T-helper 1 cell treated with Interleukin-12 subunit alpha and Interleukin-12 subunit beta and Interleukin-4 antibody, amounts not matched to agents 30 μg/mL and 1 μg/mL, for 36 hours (primary cell): Measurements from ENCODE around the gene RNF182.

Experiments used
- H3K27ac Mint-ChIP-seq: one replicate; pipeline ENCODE4 v1.8.0; 2021; ENCODE audit warnings: mild to moderate bottlenecking, mixed read lengths
- H3K27me3 Mint-ChIP-seq: one replicate; pipeline ENCODE4 v1.8.0; 2021; ENCODE audit warnings: low read depth, mixed read lengths
- H3K36me3 Mint-ChIP-seq: one replicate; pipeline ENCODE4 v1.8.0; 2021; ENCODE audit warnings: low read depth, mixed read lengths
- H3K4me1 Mint-ChIP-seq: one replicate; pipeline ENCODE4 v1.8.0; 2021; ENCODE audit warnings: low read depth, mixed read lengths
- H3K4me3 Mint-ChIP-seq: one replicate; pipeline ENCODE4 v1.8.0; 2021; ENCODE audit warnings: mild to moderate bottlenecking, moderate library complexity, mixed read lengths
- H3K9me3 Mint-ChIP-seq: one replicate; pipeline ENCODE4 v1.8.0; 2021; ENCODE audit warnings: mixed read lengths

The RNF182 gene

DNA sequence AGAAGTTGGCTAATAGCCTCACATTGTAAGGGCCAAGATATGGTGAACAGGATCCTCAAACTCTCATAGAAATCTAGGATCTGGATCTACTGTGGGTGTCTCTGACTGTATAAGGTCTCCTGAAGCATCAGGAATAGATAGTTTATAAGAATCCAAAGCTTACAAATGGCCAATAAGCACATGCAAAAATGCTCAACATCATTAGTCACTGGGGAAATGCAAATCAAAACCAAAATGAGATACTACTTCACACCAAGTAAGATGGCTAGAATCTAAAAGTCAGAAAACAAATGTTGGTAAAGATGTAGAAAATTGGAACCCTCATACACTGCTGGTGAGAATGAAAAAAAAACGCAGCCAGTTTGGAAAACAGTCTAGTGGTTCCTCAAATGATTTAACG, 14.3 kb upstream of the RNF182 start:
- Mint-ChIP-seq H3K4me1 (no peaks in the 10 kb centered on the region), H3K27me3 (peaks cover 58% of the 10 kb centered on the region), H3K36me3 (no peaks in the 10 kb centered on the region), H3K4me3 (no peak overlapping the region), H3K9me3 (no peaks in the 10 kb centered on the region), H3K27ac (no peak overlapping the region)

GRCh38 chr6:13911337-13911736, 13.4 kb upstream of the RNF182 start:
- Mint-ChIP-seq H3K36me3 (no peaks in the 10 kb centered on the region), H3K4me3 (no peak overlapping the region), H3K27me3 (peaks cover 60% of the 10 kb centered on the region)

GRCh38 chr6:13913226-13914001, 11.3 kb upstream of the RNF182 start:
- H3K9me3 Mint-ChIP-seq = no peaks in the 10 kb centered on the region
- no peaks in the 10 kb centered on the region for H3K36me3 Mint-ChIP-seq
- H3K27ac Mint-ChIP-seq = no peak overlapping the region
- peaks cover 62% of the 10 kb centered on the region for H3K27me3 Mint-ChIP-seq
- no peak overlapping the region for H3K4me3 Mint-ChIP-seq
- H3K4me1 Mint-ChIP-seq = no peaks in the 10 kb centered on the region

More at GRCh38 chr6:13911337-13911736, 13.4 kb upstream of the RNF182 start:
- H3K9me3 Mint-ChIP-seq = no peaks in the 10 kb centered on the region
- H3K27ac Mint-ChIP-seq = no peak overlapping the region
- H3K4me1 Mint-ChIP-seq = no peaks in the 10 kb centered on the region

GRCh38 chr6:13914351-13914750, 10.4 kb upstream of the RNF182 start:
- Mint-ChIP-seq H3K36me3 (no peaks in the 10 kb centered on the region), H3K4me1 (no peaks in the 10 kb centered on the region), H3K27me3 (peaks cover 67% of the 10 kb centered on the region), H3K4me3 (no peak overlapping the region), H3K9me3 (no peaks in the 10 kb centered on the region), H3K27ac (no peak overlapping the region)

- Mint-ChIP-seq H3K36me3 (no peaks in the 10 kb centered on the region), H3K27ac (no peak overlapping the region), H3K4me1 (no peaks in the 10 kb centered on the region), H3K9me3 (no peaks in the 10 kb centered on the region), H3K4me3 (no peak overlapping the region), H3K27me3 (peaks cover 71% of the 10 kb centered on the region)
Observed at GRCh38 chr6:13915561-13916229, 9.1 kb upstream of the RNF182 start.

DNA sequence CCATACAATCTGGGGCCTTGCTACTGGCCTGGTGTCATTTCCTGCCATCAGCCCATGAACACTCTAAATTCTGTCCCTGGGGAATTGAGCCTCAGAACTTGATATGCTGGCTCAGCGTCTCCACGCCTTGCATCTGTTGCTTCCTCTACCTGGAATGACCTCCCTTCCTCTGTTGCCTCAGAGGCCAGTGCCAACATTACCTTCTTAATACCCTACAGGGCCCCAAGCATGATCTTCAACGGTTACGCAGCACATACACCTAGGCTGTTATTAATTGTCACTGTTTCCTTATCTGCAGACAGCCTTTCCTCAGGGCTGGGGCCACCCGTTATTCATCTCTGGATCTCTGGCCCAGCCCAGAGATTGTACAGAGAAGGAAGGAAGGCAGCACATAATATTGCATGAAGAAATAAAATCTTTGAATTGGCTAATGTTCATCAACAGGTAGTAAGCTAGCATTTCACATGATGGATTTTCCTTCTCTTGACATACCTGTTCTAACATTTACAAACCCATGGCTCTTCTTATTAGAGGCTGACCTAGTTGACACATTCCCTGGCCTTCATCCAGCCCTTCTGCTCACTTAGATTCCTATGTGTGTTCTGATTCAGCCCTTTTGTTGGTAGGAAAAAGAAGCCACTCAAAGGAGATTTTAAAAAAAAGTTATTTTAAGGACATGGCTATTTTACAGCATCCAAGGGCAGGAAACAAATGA, 8.4 kb upstream of the RNF182 start:
- Mint-ChIP-seq H3K27ac (no peak overlapping the region), H3K9me3 (no peaks in the 10 kb centered on the region), H3K4me3 (no peak overlapping the region), H3K36me3 (no peaks in the 10 kb centered on the region), H3K4me1 (no peaks in the 10 kb centered on the region), H3K27me3 (peaks cover 66% of the 10 kb centered on the region)

DNA sequence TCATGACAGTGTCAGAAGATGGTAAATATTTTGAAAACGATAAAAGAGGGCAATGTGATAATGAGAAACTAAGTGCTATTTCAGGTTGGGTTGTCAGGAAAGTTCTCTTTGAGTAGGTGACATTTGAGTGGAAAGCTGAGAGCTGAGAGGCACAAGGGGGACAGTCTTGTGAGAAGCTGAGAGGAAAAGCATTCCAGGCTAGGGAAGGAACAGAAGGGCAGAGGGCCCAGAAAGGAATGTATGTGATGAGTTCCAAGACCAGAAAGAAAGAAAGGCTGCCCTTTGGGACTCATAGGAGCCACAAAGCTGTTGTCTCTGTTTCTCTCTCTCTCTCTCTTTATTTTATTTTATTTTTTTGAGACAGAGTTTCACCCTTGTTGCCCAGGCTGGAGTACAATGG, 7.6 kb upstream of the RNF182 start:
- Mint-ChIP-seq H3K4me3 (no peak overlapping the region), H3K36me3 (no peaks in the 10 kb centered on the region), H3K9me3 (no peaks in the 10 kb centered on the region), H3K27me3 (peaks cover 59% of the 10 kb centered on the region), H3K4me1 (no peaks in the 10 kb centered on the region), H3K27ac (no peak overlapping the region)

- H3K36me3 Mint-ChIP-seq = no peaks in the 10 kb centered on the region
- no peak overlapping the region for H3K27ac Mint-ChIP-seq
- peaks cover 64% of the 10 kb centered on the region for H3K27me3 Mint-ChIP-seq
- no peak overlapping the region for H3K4me3 Mint-ChIP-seq
- H3K4me1 Mint-ChIP-seq = no peaks in the 10 kb centered on the region
- no peaks in the 10 kb centered on the region for H3K9me3 Mint-ChIP-seq
Observed at GRCh38 chr6:13918686-13919250, 6.0 kb upstream of the RNF182 start.

GRCh38 chr6:13919861-13920260, 4.9 kb upstream of the RNF182 start:
- Mint-ChIP-seq H3K9me3 (no peaks in the 10 kb centered on the region), H3K27me3 (peaks cover 66% of the 10 kb centered on the region), H3K4me1 (peaks cover 8% of the 10 kb centered on the region), H3K27ac (no peak overlapping the region), H3K36me3 (peaks cover 1% of the 10 kb centered on the region), H3K4me3 (no peak overlapping the region)

DNA sequence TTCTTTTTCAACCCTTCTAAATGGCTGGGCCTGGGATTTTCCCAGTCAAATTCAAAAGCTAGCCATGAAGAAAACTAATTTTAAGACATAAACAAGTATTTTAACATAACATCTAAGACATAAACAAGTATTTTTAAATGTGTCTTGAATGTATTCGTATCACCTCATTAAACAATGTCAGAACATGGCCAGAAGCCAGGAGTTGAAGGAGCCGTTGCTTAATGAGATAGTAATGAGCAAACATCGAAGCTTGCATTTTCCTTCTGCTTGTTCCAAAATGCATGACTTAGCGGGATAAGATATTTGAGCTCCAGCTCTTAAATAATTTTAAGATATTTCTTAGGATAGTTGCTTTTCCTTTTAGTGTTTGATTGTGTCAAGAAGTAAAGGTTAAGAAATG, 4.2 kb upstream of the RNF182 start:
- Mint-ChIP-seq H3K36me3 (peaks cover 1% of the 10 kb centered on the region), H3K9me3 (no peaks in the 10 kb centered on the region), H3K27me3 (peaks cover 67% of the 10 kb centered on the region), H3K27ac (no peak overlapping the region), H3K4me3 (no peak overlapping the region), H3K4me1 (peaks cover 10% of the 10 kb centered on the region)

DNA sequence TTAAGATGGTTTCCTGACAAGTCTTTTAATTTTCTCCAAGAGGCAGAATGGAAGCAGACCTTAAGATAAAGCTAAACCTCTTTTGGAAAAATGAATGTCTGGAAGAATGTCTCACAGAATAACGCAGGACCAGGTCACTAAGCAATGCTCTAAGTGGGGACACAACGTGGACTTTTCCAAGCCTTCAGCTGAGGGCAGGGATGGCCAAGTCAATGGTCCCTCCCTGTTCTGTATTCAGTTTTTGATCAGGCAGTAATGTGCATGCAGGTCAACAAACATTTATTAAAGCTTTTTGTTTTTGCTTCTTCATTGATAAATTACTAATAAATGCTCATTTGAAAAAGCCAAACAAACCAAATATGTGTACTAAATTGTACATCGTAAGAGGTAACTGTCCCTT, 2.0 kb upstream of the RNF182 start:
- Mint-ChIP-seq H3K27ac (no peak overlapping the region), H3K36me3 (peaks cover 1% of the 10 kb centered on the region), H3K4me1 (peaks cover 11% of the 10 kb centered on the region), H3K4me3 (no peak overlapping the region), H3K9me3 (no peaks in the 10 kb centered on the region), H3K27me3 (peaks cover 76% of the 10 kb centered on the region)

DNA sequence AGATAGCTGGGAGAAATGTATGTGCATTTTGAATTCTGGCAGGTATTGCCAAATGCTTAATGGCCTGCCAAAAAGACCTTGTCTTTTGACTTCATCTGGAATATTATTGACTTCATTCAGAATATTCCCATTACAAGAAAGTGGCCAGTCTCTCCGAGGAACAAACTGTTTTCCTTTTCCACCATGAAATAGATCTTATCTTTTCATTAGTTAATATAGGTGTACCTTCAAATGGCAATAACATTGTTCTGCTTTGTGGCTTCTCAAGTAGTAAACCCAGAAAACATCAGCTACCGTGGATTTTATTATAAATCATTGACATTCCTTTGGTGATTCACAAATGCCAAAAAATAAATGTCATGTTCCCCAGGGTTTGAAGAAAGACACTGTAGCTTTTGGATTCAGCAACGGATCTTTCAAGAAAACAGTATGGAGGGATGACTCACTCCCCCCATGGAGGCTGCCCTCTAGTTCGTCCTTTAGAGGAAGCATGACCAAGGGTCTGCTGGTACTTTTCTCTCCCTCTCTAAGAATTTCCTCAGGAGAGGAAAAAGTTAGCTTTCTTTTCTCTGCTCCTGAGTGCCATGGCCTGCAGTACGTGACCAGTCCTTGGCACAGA, 1.1 kb upstream of the RNF182 start:
- Mint-ChIP-seq H3K36me3 (peaks cover 1% of the 10 kb centered on the region), H3K27ac (no peak overlapping the region), H3K27me3 (peaks cover 75% of the 10 kb centered on the region), H3K4me1 (peaks cover 11% of the 10 kb centered on the region), H3K4me3 (peak overlapping the region; percentile 85), H3K9me3 (no peaks in the 10 kb centered on the region)

GRCh38 chr6:13924146-13924948, 405 bp upstream of the RNF182 start:
- no peaks in the 10 kb centered on the region for H3K9me3 Mint-ChIP-seq
- peaks cover 11% of the 10 kb centered on the region for H3K4me1 Mint-ChIP-seq
- H3K36me3 Mint-ChIP-seq = peaks cover 1% of the 10 kb centered on the region
- peaks cover 75% of the 10 kb centered on the region for H3K27me3 Mint-ChIP-seq
- peak overlapping the region; percentile 85 for H3K4me3 Mint-ChIP-seq
- peak overlapping the region; percentile 6 for H3K27ac Mint-ChIP-seq

DNA sequence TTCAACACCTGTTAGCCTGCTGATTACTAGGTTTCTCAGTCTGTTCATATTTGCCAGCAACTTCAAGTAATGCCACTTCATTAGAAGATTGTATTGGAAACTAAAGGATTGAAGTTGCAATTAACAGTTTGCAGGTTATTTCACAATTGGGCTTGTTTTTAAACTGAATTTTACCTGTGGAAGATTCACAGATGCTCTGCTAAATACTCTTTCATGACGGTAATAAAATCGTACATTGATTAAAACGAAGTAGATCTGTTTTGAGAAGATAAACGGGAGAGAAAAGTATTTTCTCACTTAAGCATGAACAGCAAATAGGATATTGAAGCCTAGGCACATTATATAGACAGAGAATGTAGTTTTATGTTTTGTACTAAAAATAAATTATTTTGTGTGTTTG, 1.6 kb downstream of the RNF182 start:
- H3K9me3 Mint-ChIP-seq = no peaks in the 10 kb centered on the region
- no peak overlapping the region for H3K27ac Mint-ChIP-seq
- H3K4me1 Mint-ChIP-seq = peaks cover 11% of the 10 kb centered on the region
- peaks cover 77% of the 10 kb centered on the region for H3K27me3 Mint-ChIP-seq
- peaks cover 1% of the 10 kb centered on the region for H3K36me3 Mint-ChIP-seq
- H3K4me3 Mint-ChIP-seq = no peak overlapping the region
